ENCODE data around the gene NTRK3. TPM values are rescaled to one million over a fixed set of nuclear protein-coding genes. Genes with fewer than 3 reads are reported as not detected.

The NTRK3 gene
- total RNA-seq, 2 donors from 2014 or later, result 34.3 to 94.1 TPM

GRCh38 chr15:87944691-87945090 lies 311.8 kb downstream of the NTRK3 start:
- intact Hi-C loops (cut with DNase I), result no loop called here

GRCh38 chr15:87944050-87944449 lies 312.5 kb downstream of the NTRK3 start:
- DNase-seq (ENCODE audit: low spot score), result no peak
- intact Hi-C loops (cut with DNase I), result no loop called here

More at GRCh38 chr15:87944691-87945090, 311.8 kb downstream of the NTRK3 start:
- no peak for DNase-seq (ENCODE audit: low spot score)

- intact Hi-C loops (cut with DNase I), result no loop called here
- no peak for DNase-seq (ENCODE audit: low spot score)
These were observed 312.9 kb downstream of the NTRK3 start for GRCh38 chr15:87943626-87944025.

GRCh38 chr15:87942316-87942715 lies 314.2 kb downstream of the NTRK3 start:
- DNase-seq (ENCODE audit: low spot score), result no peak
- intact Hi-C loops (cut with DNase I), result no loop called here

- DNase-seq (ENCODE audit: low spot score), result no peak
- intact Hi-C loops (cut with DNase I), result no loop called here
These were observed 314.9 kb downstream of the NTRK3 start for GRCh38 chr15:87941606-87942005.

- intact Hi-C loops (cut with DNase I), result no loop called here
These were observed 315.8 kb downstream of the NTRK3 start for GRCh38 chr15:87940768-87941167.

GRCh38 chr15:87939848-87940457 lies 316.6 kb downstream of the NTRK3 start:
- intact Hi-C loops (cut with DNase I), result no loop called here
- no peak for DNase-seq (ENCODE audit: low spot score)

More at GRCh38 chr15:87940768-87941167, 315.8 kb downstream of the NTRK3 start:
- DNase-seq (ENCODE audit: low spot score), result no peak

- intact Hi-C loops (cut with DNase I), result no loop called here
- no peak for DNase-seq (ENCODE audit: low spot score)
These were observed 318.5 kb downstream of the NTRK3 start for GRCh38 chr15:87938031-87938430.

GRCh38 chr15:87935583-87935982 lies 321.0 kb downstream of the NTRK3 start:
- no peak for DNase-seq (ENCODE audit: low spot score)
- intact Hi-C loops (cut with DNase I), result no loop called here

GRCh38 chr15:87931584-87931983 lies 325.0 kb downstream of the NTRK3 start:
- no peak for DNase-seq (ENCODE audit: low spot score)
- intact Hi-C loops (cut with DNase I), result no loop called here

- no peak for DNase-seq (ENCODE audit: low spot score)
- intact Hi-C loops (cut with DNase I), result no loop called here
These were observed 326.1 kb downstream of the NTRK3 start for GRCh38 chr15:87930457-87930856.

GRCh38 chr15:87929841-87930240 lies 326.7 kb downstream of the NTRK3 start:
- intact Hi-C loops (cut with DNase I), result no loop called here
- DNase-seq (ENCODE audit: low spot score), result no peak

- DNase-seq (ENCODE audit: low spot score), result no peak
These were observed 332.1 kb downstream of the NTRK3 start for GRCh38 chr15:87924433-87924832.

GRCh38 chr15:87919064-87919463 lies 337.5 kb downstream of the NTRK3 start:
- DNase-seq (ENCODE audit: low spot score), result no peak
- intact Hi-C loops (cut with DNase I), result no loop called here

More at GRCh38 chr15:87924433-87924832, 332.1 kb downstream of the NTRK3 start:
- intact Hi-C loops (cut with DNase I), result no loop called here

- intact Hi-C loops (cut with DNase I), result no loop called here
- no peak for DNase-seq (ENCODE audit: low spot score)
These were observed 339.1 kb downstream of the NTRK3 start for GRCh38 chr15:87917480-87917879.

GRCh38 chr15:87916208-87916607 lies 340.3 kb downstream of the NTRK3 start:
- no peak for DNase-seq (ENCODE audit: low spot score)
- intact Hi-C loops (cut with DNase I), result no loop called here

GRCh38 chr15:87910301-87910700 lies 346.2 kb downstream of the NTRK3 start:
- intact Hi-C loops (cut with DNase I), result no loop called here
- no peak for DNase-seq (ENCODE audit: low spot score)

- intact Hi-C loops (cut with DNase I), result no loop called here
- no peak for DNase-seq (ENCODE audit: low spot score)
These were observed 348.7 kb downstream of the NTRK3 start for GRCh38 chr15:87907676-87908446.

GRCh38 chr15:87906444-87906843 lies 350.1 kb downstream of the NTRK3 start:
- intact Hi-C loops (cut with DNase I), result no loop called here
- no peak for DNase-seq (ENCODE audit: low spot score)

- no peak for DNase-seq (ENCODE audit: low spot score)
- intact Hi-C loops (cut with DNase I), result no loop called here
These were observed 353.6 kb downstream of the NTRK3 start for GRCh38 chr15:87902772-87903426.

All from posterior vena cava (tissue), 2 donors.